NCI-H526 (cell line): ENCODE data around the gene NFASC.

ENCODE experiments used
- DNase-seq, 2 experiments: peaks; one replicate each; lab custom pipeline; 2025; lab: John Stamatoyannopoulos, UW

Gene NFASC

DNA sequence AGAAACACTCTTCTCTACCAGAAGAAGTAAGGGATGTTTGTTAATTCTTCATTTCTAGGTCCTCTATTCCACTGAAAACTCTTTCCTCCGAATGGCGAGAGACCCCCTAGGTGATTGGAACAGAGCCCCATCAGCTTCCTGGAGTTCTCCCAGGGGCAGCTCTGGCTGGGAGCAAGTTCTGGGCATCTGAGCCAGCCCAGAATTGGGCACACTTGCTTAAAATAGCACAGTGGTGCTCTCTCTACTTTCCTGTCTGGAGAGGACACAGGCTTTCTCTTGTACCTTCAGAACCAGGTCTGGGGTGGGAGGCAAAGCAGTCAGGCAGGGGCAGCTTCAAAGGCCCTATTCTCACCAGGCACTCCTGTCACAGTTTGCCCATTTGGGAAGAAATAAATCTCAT is 89.2 kb downstream of the NFASC start:
- DNase-seq: no peak

DNA sequence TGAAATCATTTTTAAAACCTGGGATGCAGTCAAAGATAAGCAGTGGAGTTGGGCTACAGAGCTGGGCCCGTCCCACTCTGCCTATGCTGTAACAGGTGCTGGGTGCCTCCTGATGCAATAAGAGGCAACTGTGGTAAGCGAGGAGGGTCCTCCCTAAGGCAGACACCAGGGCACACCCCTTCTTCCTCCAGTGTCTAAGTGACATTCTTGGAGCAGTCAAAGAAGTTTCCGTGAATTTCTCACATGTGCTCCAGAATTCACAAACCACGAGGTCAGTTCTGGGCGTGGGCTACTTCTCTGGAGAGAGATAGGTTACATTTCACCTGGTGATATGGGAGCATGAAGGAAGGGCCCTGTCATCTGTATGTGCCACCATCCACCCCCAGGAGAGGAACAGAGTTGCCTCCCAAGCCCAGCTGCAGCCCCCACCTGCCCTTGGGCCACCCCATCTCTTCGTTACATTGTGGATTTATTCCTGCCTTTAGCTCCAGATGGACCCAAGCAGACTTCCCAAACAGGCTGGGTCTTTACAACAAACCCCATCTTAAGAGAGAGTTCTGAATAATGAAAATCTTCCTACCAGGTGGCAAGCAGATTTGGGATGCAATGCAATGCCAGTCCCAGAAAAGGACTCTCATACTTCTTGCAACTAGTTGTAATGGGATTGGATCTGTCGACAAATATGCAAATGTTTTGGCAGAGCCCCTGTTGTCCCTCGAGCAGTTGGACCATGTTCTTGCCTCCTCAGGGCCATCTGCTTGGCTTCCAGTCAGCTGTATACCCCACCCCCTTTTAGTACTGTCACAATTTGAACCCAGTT is 89.9 kb downstream of the NFASC start:
- no peak for DNase-seq

DNA sequence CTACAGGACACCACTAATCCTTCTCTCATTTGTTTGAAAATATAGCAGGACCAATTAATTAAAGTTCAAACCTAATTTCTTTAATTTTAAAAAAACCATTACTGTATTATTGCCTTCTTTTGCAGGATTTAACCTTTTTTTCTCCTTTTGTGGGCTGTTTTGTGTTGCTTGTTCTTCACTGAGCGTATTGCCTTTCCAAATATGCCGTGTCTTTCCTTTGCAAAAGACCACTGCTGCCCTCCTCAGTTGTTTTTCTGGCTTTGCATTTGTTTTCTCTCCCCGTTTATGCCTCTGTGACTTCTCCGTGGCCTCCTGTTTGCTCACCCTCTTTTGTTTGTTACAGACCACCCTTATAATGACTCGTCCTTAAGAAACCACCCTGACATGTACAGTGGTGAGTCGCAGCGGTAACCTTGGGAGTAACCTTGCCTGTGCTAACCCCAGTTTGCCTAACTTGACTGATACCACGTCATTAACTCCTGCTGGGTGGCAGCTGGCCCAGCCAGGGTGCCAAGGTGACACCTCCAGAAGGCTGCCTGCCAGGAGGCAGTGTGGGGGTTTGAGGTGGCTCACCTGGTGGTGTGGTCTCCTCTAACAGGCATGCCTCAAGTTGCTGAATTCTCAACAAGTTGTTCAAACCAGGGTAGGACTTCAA is 91.2 kb downstream of the NFASC start:
- DNase-seq: no peak

DNA sequence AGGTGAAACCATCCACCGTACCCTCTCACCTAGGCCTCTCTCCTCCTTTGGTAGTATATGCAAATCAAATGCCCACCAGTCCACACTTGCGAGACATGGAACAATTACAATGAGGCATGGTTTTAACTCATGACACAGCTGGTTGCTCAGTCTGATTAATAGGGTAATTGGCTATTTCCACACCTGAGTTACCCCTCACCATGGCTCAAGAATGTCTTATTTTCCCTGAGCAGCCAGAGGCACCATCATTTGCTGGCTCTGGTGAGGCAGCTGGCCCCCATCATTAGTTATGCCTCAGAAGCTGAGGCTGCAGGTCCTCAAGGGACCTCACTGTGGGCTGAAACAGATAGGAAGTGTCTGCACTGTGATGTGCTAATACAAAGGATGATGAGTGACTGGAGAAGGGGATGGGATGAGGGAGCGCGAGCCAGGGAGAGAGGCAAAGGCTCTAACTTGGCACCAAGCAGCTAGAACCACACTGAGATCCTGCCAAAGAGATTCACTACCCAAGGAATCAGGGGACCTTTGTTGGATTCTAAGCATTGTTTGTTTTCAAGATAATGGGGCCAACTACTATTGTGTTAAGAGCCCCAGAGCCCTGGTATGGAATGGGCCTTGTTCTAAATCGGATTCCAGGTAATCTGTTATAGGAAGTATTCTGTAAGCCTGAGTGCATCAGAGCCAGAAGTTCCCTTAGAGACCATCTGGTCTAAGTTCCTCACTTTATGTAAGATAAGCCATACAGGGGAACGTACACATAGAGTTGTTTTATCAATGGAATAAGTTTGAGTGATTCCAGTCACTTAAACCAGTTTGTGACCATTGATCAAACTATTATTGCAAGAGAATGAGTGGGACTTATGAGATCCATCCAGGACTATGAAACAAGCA is 92.3 kb downstream of the NFASC start:
- peak; percentile 76 to 78 for DNase-seq

DNA sequence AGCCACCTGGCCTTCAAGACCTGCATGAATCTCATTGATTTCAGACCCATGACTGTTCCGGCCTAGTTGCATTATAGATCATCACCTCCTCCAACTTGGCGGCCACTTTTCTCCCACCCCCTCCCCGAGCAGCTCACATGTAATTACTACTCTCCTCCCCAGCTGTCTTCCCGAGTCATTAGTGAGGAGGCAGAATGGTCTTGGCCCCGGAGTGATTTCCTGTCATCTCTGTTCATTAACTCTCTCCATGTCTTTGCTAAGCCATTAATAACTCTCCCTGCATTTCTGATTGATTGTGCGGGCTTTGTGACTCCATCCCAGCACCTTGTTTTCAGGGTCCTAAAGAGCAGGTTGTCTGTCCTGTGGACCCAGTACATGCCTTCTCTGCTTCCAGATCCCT is 96.8 kb downstream of the NFASC start:
- DNase-seq: no peak

DNA sequence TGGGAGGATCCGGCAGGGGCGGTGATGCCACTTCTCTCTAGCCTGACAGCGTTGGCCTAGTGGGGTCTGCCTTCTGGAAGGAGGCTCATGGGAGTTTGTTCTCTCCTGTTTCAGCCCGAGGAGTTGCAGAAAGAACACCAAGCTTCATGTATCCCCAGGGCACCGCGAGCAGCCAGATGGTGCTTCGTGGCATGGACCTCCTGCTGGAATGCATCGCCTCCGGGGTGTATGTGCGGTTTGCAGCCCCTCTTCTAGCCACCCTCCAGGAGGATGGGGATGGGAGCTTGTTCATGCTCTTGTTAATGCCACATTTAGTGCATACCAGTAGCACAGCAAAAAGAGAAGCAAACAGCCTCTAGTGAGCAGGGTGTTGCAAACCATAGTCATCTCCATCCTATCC is 97.5 kb downstream of the NFASC start:
- no peak for DNase-seq

DNA sequence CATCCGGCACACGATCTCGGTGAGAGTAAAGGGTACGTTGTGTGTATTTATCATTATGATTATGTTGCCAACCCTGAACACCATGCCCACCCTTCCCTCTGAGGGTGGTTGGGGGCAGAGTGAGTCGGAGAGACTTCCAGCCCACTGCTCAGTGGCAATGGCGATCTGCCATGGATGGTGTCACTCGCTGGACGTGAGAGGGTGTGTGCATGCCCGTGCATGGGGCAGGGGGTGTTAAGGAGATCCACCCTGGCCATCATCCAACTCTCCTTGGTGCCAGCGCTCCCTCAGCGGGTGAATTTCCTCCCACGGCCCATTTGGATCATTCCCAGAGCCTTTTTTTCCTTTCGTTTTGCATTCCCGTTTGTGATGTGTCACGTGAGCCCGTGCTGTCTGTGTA is 98.3 kb downstream of the NFASC start:
- no peak for DNase-seq

DNA sequence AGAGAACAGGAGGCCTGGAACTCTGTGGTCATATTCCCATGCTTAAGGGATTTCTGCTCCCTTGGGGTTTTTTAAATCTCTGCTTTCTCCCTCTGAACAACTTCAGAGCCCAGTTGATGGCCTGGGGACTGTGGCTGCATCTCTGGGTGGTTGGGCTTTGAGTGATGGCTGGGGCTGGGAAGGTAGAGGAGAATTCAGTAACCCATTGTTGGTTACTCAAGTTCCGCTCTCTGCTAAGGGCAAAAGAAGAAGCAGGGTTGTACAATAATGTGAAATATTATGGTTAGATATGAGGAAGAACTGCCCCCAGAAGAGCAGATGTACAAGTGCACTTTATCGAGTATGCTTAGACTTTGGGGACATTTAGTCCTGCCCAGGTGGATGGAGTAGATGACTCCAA is 100.3 kb downstream of the NFASC start:
- no peak for DNase-seq

DNA sequence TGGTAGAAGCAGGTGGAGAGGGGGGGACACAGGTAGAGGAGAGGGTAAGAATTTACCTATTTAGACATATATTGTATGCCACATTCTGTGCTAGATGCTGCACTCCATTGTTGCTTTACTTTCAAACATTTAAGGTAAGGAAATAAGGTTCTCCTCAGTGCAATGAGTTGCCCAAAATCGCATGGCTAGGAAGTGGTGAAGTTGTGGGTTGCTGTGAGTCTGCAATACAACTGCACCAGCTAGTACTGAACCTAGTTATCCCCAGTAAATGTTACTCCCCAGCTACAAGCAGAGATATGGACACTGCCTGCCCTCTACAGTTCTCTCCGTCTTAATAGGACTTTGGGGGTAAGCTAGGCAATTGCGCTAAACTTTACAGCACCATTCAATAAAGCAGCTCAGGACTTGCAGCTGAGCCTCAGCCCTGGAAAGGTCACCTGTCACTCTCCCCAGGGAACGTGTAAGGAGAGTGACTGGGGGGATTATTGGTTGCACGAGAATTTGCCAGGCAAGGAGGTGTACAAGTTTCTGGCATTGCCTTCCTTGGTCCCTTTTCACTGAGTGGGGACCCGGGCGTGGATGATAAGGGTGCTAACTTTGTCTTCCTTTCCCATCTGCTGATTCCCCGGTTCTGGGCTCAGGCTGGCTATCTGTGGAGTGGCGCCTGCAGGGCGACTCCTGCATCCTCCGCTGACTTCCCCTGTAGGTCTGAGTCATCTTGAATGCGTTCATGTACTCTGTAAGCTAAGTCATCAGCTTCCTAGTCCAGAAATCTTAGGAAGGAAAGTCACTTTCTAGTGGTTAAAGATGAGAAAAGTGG is 101.1 kb downstream of the NFASC start:
- no peak for DNase-seq

DNA sequence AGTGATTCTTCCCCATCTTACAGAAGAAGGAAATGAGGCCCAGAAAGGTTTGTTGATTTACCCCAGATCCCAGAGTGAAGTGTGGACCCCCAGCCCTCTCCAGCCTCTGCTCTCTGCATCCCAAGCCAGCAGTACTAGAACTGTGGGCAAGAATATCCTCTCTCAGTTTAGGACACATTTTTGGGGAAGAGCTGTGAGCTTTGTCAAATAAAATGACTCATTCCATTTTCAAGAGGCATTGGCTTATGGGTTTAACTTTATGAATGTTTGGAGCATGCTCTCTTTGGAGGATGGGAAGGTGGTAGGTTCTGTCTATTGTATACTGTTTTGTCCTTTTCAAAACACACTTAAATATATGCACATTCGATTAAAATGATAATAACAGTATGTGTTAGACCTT is 101.8 kb downstream of the NFASC start:
- DNase-seq: no peak

DNA sequence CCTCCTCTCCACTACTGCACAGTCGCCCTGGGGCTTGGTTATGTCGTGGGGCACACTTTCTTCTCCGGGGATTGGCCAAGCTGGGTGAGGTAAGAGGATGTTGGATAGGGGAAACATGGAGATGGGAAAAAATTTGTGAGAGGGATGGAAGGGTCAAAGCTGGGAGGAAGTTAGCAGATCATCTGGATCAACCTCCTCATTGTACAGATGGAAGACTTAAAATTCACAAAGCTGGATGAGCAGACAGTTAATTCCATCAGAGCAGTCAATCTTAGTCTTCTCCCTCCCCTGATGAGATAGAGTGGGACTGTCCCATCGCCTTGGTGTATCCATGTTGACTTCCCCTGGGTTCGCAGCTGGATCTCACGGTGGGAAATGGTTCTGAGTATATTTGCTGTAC is 102.8 kb downstream of the NFASC start:
- DNase-seq: no peak

DNA sequence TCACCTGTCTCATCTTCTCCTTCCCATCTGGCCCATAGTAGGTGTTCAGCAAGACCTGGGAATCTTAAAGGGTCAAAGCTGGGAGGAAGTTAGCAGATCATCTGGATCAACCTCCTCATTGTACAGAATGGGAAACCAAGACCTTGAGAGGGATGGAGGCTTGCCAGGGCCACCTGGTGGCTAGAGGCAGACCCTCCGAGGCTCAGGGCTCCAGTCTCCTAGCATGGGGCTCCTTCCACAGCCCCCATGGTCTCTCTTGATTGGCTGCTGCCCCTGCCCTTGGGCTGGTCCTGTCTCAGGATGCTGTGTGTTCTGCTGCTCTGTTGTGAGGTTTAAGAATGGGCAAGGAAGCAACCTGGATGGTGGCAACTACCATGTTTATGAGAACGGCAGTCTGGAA is 103.7 kb downstream of the NFASC start:
- no peak for DNase-seq

DNA sequence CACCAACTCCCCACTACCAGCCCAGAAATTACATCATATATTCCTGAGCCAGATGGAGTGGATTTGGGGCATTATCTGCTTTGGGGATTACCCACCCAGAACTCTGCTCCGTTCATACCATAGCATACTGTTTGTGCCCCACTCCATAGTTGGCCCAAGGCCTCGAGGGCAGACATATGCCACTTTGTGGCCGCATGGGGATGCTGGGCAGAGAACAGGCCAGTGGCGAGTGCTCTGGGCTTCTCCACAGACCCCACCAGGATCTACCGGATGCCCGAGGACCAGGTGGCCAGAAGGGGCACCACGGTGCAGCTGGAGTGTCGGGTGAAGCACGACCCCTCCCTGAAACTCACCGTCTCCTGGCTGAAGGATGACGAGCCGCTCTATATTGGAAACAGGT is 104.4 kb downstream of the NFASC start:
- DNase-seq: no peak

DNA sequence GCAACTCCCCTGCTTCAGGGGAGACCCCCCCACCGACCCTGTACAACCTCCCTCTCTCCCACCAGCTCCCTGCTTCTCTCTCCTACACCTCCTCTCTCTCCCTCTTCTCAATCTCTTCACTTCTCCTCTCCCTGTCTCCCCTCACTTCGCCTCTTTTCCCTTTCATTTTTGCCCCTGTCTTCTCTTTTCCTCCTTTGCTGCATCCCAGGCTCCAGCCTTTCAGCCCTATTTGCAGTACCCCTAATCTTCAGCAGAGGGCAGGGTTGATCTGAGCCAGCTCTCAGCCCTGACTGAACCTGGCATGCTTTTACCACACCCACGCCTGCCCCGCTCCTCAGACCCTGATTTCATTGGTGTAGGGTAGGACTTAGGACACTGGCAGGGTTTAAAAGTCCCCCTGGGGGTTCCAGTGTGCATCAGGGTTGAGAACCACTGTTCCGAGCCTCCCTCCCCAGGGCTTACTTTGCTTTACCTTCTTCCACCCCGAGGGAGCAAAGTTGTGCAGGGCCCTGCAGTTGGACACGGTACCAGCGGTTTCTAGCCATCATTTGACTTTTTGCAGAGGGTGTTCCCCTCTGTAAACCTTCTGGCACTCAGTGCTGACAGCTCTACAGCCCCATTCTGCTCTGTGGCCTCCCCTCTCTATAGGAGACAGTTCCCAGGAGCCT is 105.0 kb downstream of the NFASC start:
- peak in 1 of 2 experiments; percentile 51 for DNase-seq

DNA sequence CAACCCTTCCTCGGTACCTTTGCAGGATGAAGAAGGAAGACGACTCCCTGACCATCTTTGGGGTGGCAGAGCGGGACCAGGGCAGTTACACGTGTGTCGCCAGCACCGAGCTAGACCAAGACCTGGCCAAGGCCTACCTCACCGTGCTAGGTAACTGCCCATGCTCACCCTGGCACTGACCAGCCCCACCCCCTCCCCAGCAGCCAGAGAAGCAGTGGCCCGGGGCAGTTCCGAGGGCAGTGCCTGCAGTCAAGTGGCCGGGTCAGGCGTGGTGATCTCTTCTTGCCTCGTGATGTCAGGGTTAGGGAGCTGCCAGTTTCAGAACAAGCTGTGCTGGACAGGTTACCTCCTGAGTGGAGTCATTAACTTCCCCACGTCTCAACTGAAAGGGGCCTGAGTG is 106.0 kb downstream of the NFASC start:
- no peak for DNase-seq

DNA sequence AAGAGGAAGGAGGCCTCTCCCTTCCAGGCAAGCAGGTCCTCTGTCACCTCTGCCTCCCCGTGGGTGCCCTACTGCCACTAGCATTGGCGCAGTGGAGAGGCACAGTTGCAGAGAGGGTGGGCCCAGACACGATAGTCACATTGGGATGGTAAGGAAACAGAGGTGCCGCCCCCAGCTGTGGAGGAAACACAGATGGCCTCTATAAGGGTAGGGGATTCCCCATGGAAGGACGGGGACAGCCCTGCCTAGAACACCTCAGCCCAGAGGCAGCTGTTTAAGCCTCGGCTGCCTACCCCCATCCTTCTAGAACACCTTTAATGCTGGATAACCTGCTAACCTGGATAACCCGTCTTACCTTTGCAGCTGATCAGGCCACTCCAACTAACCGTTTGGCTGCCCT is 106.7 kb downstream of the NFASC start:
- no peak for DNase-seq

DNA sequence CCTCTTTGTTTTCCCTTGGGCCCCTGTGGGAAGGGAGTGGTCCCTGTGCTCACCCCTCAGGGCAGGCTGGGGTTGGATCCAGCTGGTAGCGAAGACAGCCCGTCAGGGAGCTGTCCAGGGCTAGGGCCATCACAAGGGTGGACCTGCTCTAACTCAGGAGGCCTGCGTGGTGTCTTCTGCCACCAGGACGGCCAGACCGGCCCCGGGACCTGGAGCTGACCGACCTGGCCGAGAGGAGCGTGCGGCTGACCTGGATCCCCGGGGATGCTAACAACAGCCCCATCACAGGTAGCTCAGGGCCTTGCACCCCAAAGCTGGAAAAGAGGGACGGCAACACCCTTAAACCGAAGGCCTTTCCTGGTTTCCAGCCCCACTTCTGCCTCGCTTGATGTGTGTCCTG is 108.1 kb downstream of the NFASC start:
- DNase-seq: no peak

DNA sequence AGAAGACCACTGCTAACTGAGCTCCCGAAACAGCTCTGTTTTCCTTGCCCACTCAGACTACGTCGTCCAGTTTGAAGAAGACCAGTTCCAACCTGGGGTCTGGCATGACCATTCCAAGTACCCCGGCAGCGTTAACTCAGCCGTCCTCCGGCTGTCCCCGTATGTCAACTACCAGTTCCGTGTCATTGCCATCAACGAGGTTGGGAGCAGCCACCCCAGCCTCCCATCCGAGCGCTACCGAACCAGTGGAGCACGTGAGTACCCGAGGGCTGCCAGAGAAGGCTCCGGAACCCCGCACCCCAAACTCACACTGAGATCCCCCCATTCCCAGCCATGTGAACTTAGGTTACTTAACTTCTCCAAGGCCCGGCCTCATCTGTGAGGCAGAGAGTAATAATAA is 108.6 kb downstream of the NFASC start:
- no peak for DNase-seq

DNA sequence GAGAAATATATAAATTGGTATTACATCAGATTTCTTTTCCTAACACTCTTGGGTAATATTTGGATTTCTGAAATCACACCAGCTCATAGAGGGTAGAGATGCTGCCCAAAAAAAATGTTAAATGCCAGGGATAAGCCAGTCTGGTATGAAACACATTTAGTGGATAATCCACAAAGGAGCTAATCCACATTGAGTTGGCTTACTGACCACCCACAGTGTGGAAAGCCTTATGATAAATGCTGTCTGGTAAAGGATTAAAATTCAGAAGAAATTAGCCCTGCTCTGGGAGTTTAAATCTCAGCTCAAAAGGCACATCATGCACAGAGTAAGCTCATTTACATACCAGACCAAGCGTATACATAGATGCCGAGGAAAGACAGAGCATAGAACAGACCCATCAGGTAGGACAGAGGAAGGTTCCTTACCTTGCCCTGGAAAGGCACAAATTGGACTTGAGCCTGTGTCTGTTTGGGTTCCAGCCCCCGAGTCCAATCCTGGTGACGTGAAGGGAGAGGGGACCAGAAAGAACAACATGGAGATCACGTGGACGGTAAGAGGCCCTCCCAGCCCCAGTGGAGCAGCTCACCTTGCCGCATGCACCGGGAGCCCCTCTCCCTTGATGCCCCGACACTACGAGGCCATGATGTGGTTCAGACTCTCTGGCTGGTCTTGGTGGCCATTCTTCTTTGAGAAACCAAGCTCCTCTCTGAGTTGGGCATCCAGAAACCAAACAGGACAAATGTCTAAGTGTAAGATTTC is 109.4 kb downstream of the NFASC start:
- no peak for DNase-seq

DNA sequence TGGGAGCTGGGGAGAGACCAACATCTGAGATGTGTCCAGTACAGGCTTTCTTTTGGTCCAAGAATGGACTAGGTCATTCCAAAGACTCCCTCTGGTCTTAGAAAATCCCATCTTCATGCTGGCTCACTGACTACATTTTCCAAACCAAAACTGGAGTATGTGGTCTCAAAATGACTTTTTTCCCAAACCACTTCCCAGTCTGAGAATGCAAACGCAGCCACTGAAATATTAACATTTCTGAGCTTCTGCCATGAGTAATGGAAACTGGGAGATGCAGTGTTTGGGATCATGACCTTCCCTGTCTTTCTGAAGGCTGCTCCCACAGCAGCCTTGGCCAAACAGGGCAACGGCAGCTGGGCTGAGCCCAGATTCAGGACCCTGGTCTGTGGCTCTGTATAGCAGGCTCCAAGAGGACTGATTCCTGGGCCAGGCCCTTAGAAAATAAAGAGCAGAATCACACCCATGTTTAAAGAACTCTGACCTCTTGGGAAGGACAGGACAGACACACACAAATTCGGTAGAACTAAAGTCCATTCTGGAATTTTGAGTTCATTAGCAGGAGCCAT is 110.3 kb downstream of the NFASC start:
- no peak for DNase-seq
